Duodenal mucosa (tissue), 2 donors: Measurements from ENCODE around the gene RAB42.
A peak's percentile ranks its signal among the peaks of the same experiment; 100 is the strongest.

Experiments
- H3K27ac ChIP-seq: one replicate; pipeline ENCODE4 v1.7.0; 2013; ENCODE audit warnings: low read depth, low read length
- H3K27me3 ChIP-seq, 2 donors: one replicate each; pipeline ENCODE4 v1.7.0; 2013; ENCODE audit warnings: low read length in 2 of 2, control low read depth in 1 of 2; ENCODE audit not compliant: insufficient read depth in 2 of 2, control insufficient read depth in 1 of 2
- H3K36me3 ChIP-seq, 2 donors: one replicate each; pipeline ENCODE4 v1.7.0; 2013; ENCODE audit warnings: low read length in 2 of 2, control low read depth in 1 of 2; ENCODE audit not compliant: insufficient read depth in 2 of 2, control insufficient read depth in 1 of 2
- H3K4me1 ChIP-seq, 2 donors: one replicate each; pipeline ENCODE4 v1.7.0; 2013; ENCODE audit warnings: low read length in 2 of 2, control low read depth in 1 of 2; ENCODE audit not compliant: insufficient read depth in 2 of 2, control insufficient read depth in 1 of 2
- H3K4me3 ChIP-seq, 2 donors: one replicate each; pipeline ENCODE4 v1.7.0; 2013; ENCODE audit warnings: low read length in 2 of 2, low read depth in 1 of 2
- H3K9ac ChIP-seq, 2 donors: one replicate each; pipeline ENCODE4 v1.7.0; 2013; ENCODE audit warnings: low read length in 2 of 2, low read depth in 1 of 2
- H3K9me3 ChIP-seq, 2 donors: one replicate each; pipeline ENCODE4 v1.7.0; 2013; ENCODE audit warnings: low read length in 2 of 2, control low read depth in 1 of 2; ENCODE audit not compliant: control insufficient read depth in 1 of 2

RAB42 gene

DNA sequence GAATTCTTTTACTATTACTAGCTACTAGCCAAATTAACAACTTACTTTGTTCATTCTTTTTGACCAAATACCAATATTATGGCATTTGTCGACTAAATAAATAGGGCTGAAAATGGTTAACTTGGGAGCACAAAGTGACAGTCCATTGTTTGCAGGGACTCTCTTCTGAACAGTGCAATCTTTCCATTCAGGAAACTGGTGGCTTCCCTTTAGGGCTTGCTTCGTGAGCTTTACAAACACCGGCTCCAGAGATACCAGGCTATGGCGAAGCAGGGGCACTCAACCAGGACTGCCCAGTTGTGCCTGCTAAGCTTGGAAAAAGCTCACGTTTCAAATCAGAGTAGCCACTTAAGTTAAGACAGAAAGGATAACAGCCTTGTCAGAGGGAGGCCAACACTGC lies 12.3 kb downstream of the RAB42 start:
- Histone ChIP-seq H3K4me3 (no peak overlapping the region), H3K27me3 (no peaks in the 10 kb centered on the region), H3K4me1 (no peaks in the 10 kb centered on the region), H3K27ac (no peak overlapping the region), H3K9ac (no peak overlapping the region), H3K36me3 (peaks cover 19 to 55% of the 10 kb centered on the region in 2 donors), H3K9me3 (no peaks in the 10 kb centered on the region)

DNA sequence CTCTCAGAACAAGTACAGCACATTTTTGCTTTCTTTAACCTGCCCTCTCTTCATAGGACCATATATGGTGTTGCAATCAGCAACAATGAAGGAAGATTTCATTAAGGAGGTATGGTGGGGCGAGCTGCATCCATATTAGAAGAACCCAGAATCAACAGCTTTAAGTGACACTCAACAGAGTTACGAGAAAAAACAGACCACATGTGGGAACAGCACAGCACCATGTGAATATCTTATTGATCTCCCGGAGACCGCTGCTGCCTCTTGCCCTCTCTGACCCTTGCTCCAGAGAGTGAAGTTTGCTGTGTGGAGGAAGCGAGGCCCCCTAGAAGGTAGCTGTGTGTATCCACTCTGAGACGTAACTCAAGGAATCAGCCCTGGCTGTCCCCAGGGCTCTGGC lies 12.9 kb downstream of the RAB42 start:
- Histone ChIP-seq H3K9me3 (no peaks in the 10 kb centered on the region), H3K9ac (no peak overlapping the region), H3K4me3 (no peak overlapping the region), H3K36me3 (peaks cover 19 to 60% of the 10 kb centered on the region in 2 donors), H3K27me3 (no peaks in the 10 kb centered on the region), H3K4me1 (no peaks in the 10 kb centered on the region), H3K27ac (no peak overlapping the region)

DNA sequence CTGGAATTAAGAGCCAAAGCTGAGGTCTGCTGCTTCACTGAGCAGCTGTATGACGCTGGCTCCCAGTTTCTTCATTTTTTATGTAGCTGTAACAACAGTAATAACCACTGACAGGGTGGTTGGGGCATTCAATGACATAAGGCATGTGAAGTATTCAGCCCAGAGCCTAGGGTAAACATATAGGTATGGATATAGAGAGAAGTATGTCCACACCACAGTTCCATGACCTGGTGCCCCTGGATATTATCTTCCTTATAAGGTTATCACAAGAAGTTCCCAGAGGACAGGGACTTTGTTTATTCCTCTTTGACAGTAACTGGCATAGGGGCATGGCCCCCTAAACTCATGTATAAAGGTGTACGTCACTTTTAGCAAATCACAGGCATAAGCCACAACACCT lies 14.7 kb downstream of the RAB42 start:
- H3K36me3 ChIP-seq: peaks cover 20 to 67% of the 10 kb centered on the region in 2 donors
- H3K4me3 ChIP-seq: no peak overlapping the region
- H3K9me3 ChIP-seq: no peaks in the 10 kb centered on the region
- H3K27ac ChIP-seq: no peak overlapping the region
- no peaks in the 10 kb centered on the region for H3K27me3 ChIP-seq
- H3K4me1 ChIP-seq: no peaks in the 10 kb centered on the region
- no peak overlapping the region for H3K9ac ChIP-seq

DNA sequence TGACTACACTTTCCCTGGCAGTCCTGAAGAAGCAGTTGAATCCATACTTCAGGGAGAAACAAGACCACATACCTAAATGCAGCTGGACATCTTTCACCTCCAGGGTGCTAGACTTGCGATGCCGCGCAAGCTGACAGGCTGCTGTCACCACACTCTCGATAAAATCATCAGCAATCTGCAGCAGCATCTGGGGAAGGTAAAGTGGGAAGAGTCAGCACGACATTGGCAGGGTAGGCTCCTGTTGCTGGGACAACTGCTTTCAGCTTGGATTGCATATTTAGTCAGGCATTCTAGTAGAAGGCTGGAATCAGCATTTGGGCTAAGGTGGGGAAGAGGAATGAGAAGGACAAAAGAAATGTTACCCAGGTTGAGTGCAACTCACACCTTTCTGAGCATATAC lies 21.1 kb downstream of the RAB42 start:
- H3K4me3 ChIP-seq: no peak overlapping the region
- H3K9ac ChIP-seq: no peak overlapping the region
- no peaks in the 10 kb centered on the region for H3K9me3 ChIP-seq
- peaks cover 23 to 52% of the 10 kb centered on the region in 2 donors for H3K36me3 ChIP-seq
- H3K27ac ChIP-seq: no peak overlapping the region
- H3K4me1 ChIP-seq: no peaks in the 10 kb centered on the region
- H3K27me3 ChIP-seq: no peaks in the 10 kb centered on the region

DNA sequence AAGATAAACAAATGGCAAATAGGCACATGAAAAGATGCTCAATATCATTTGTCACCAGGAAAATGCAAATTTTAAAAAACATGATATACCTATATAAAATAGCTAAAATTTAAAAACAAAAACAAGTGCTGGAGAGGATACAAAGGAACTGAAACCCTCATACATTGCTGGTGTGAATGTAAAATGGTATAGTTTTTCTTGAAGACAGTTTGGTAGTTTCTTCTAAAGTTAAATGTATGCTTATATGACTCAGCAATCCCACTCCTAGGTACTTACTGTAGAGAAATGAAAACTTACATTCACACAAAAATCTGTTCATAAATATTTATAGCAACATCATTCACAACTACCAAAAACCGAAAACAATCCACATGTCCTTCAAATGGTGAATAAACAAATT lies 39.6 kb downstream of the RAB42 start:
- Histone ChIP-seq H3K27ac (no peak overlapping the region), H3K4me3 (no peak overlapping the region), H3K9me3 (no peaks in the 10 kb centered on the region), H3K9ac (no peak overlapping the region), H3K27me3 (no peaks in the 10 kb centered on the region), H3K4me1 (no peaks in the 10 kb centered on the region), H3K36me3 (peaks cover 0 to 2% of the 10 kb centered on the region in 2 donors)

DNA sequence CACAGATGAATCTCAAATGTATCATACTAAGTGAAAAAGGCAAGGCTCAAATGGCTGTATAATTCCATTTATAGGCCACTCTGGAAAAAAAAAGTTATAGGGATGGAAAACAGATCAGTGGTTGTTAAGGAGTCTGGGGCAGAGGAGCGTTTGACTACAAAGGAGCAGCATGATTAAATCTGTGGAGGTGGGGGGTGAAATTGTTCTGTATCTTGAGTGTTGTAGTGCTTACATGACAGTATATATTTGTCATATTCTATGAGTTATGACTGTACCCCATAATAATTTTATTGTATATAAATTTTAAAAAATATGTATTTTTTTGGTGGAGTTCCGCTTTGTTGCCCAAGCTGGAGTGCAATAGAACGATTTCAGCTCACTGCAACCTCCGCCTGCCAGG lies 40.5 kb downstream of the RAB42 start:
- Histone ChIP-seq H3K9ac (no peak overlapping the region), H3K4me1 (no peaks in the 10 kb centered on the region), H3K4me3 (no peak overlapping the region), H3K36me3 (peaks cover 0 to 3% of the 10 kb centered on the region in 2 donors), H3K27me3 (no peaks in the 10 kb centered on the region), H3K27ac (no peak overlapping the region), H3K9me3 (no peaks in the 10 kb centered on the region)

DNA sequence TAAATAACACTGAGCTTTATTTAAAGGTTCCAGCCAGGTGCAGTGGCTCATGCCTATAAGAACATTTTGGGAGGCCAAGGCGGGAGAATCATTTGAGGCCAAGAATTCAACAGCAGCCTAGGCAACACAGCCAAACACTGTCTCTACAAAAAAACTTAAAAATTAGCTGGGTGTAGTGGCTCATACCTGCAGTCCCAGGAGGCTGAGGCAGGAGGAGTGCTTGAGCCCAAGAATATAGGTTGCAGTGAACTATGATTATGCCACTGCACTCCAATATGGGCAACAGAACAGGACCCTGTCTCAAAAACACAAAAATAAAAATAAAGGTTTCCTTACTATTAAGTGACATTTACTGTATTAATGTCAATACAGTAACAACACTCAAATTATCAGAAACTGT lies 48.7 kb downstream of the RAB42 start:
- Histone ChIP-seq H3K4me3 (no peak overlapping the region), H3K9ac (no peak overlapping the region)

DNA sequence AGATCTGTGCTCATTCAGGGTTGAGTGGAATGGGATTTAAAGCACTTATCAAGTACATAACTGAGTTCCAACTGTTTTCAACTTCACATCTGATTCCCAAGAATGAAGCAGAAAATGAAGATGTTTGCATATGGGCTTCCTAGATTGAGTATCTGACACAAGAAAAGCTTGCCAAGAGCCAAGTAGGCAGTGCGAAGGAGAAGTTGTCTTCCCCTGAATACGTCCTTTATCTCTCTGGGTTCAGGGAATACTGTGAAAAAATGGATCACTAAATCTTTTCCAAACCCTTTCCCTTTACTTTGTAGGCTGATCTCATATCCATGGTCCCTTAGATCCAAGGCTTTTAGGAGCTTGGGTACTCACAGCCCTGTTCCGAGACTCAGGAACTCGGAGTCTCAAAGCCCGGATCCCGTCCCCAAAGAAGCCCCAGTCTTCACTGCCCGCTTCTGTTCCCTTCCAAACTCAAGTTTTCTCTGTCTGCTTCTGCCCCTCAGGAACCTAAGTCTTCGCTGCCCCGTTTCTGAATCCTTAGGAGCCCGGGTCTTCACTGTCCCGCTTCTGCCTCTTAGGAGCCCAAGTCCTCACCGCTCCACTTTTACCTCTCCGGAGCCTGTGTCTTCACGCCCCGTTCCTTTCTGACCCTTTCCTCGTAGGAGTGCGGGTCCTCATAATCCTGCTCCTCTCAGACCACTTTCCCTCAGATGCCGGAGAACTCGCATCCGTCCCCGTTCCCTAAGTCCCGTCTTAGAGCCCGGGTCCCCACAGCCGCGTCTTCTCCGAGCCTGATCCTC lies 50.2 kb downstream of the RAB42 start:
- H3K4me3 ChIP-seq: peak overlapping the region; percentile 91 to 96
- H3K9ac ChIP-seq: peak overlapping the region; percentile 96 to 98
- no peaks in the 10 kb centered on the region for H3K9me3 ChIP-seq
- no peaks in the 10 kb centered on the region for H3K36me3 ChIP-seq
- peaks cover 18 to 22% of the 10 kb centered on the region in 2 donors for H3K4me1 ChIP-seq
- H3K27ac ChIP-seq: peak overlapping the region; percentile 67
- no peaks in the 10 kb centered on the region for H3K27me3 ChIP-seq

More for the DNA sequence above, 48.7 kb downstream of the RAB42 start:
- Histone ChIP-seq H3K9me3 (no peaks in the 10 kb centered on the region), H3K36me3 (peaks cover 0 to 3% of the 10 kb centered on the region in 2 donors), H3K4me1 (peaks cover 16 to 18% of the 10 kb centered on the region in 2 donors), H3K27me3 (no peaks in the 10 kb centered on the region), H3K27ac (no peak overlapping the region)

DNA sequence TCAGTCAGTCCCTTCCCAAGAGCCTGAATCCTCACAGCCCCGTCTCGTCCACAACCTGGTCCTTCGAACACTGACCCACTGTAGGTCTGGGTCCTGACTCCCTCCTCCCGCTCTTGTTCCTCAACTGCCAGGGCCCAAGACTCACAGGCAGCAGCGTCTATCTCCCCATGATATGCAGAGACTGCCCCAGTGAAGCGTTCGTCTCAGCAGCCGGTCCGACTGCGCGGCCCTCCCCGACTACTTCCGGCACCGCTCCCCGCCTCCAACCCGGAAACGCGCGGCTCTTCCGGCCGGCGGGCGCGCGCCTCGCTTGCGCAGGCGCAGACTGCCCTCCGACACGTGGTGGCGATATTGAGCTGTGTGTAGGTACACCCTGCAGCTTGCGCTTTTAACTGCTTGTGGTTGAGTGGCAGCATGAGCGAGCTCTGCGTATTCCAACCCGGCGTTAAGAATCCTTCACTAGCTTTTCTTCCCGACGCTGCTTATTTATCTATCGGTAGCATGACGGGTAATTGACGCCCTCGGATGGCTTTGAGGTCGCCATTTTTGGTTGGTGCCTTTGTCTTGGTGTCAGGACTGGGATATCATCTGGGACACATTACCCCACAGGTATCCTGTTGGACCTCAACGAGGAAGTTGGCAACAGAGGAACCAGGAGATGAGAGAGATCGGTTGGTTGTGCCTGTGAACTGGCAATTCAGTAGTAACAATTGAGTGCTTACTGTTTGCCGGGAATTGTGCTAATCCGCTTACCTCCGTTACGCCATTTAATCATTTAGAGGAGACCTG lies 51.0 kb downstream of the RAB42 start, which contains the start of gene TAF12:
Gene TAF12 (minus strand): TSS at position 221 of the 789 bp plus-strand sequence. CDS start 20,986 bp downstream, outside the sequence.
- Histone ChIP-seq H3K27me3 (no peaks in the 10 kb centered on the region), H3K4me3 (peak within 1 kb of the TSS; percentile 91 to 96), H3K9ac (peak within 1 kb of the TSS; percentile 96 to 98), H3K4me1 (peaks cover 26 to 28% of the 10 kb centered on the region in 2 donors), H3K27ac (peak within 1 kb of the TSS; percentile 93), H3K9me3 (no peaks in the 10 kb centered on the region), H3K36me3 (no peaks in the 10 kb centered on the region)

DNA sequence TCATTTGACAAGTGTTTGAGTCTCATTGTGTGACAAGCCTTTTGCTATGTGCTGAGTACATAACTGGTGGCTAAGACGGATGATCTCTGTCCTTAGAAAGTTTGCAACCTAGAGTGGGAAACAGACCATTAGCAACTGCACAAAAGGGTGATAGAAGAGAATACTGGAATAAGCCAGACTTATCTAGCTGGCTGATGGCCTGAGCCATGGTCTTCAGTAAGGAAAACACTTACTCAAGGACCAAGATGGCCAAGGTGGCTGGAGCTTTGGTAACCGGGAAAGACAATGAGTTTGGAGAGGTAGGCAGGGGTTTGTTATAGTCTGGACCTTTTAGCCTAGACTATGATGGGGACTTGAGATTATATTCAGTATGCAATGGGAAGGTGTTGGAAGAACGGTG lies 52.4 kb downstream of the RAB42 start:
- no peaks in the 10 kb centered on the region for H3K27me3 ChIP-seq
- no peak overlapping the region for H3K27ac ChIP-seq
- H3K9ac ChIP-seq: peak overlapping the region; percentile 22 to 96
- H3K4me1 ChIP-seq: peaks cover 26 to 32% of the 10 kb centered on the region in 2 donors
- H3K4me3 ChIP-seq: peak overlapping the region in 1 of 2 donors; percentile 91
- H3K9me3 ChIP-seq: no peaks in the 10 kb centered on the region
- H3K36me3 ChIP-seq: no peaks in the 10 kb centered on the region
